Panc1 (cell line): ENCODE results near the gene LRRC43.

Experiments used
- CTCF ChIP-seq: fragments of 450-650 bp; IDR thresholded peaks from 2 replicates; pipeline ENCODE4 v1.5.1; 2017; ENCODE audit warnings: mild to moderate bottlenecking
- POLR2AphosphoS5 ChIP-seq: IDR thresholded peaks from 2 replicates; pipeline ENCODE4 v1.6.1; 2012; ENCODE audit warnings: mild to moderate bottlenecking, low read depth, low read length, moderate library complexity
- SIN3A ChIP-seq: IDR thresholded peaks from 2 replicates; pipeline ENCODE4 v1.6.1; 2012; ENCODE audit warnings: low read depth, mild to moderate bottlenecking, low read length, moderate library complexity, borderline replicate concordance; ENCODE audit not compliant: insufficient read depth
- TCF7L2 ChIP-seq: IDR thresholded peaks from 2 replicates; pipeline ENCODE4 v1.6.1; 2011; ENCODE audit warnings: mild to moderate bottlenecking, low read depth, low read length, inconsistent platforms

GRCh38 chr12:122199484-122200355, 16.8 kb downstream of the LRRC43 start:
- no peak for TF ChIP-seq CTCF
- no peak for TF ChIP-seq SIN3A
- TF ChIP-seq POLR2AphosphoS5: no peak
- no peak for TF ChIP-seq TCF7L2
